ENCODE measurements around the gene TTLL8.

- TF ChIP-seq CTCF (IDR thresholded peaks at IDR 0.05): no peak
- TF ChIP-seq POLR2AphosphoS5 (IDR thresholded peaks at IDR 0.05; ENCODE audit: low read depth, low read length): no peak
- no peak for TF ChIP-seq NFIC (IDR thresholded peaks at IDR 0.05; ENCODE audit: borderline replicate concordance)
Measured at GRCh38 chr22:49968831-49969661, 89.1 kb downstream of the TTLL8 start.
